CD14-positive monocyte (primary cell): ENCODE measurements around the gene TREM1. TPM values are rescaled to one million over a fixed set of nuclear protein-coding genes. Genes with fewer than 3 reads are reported as not detected.

Source experiments
- DNase-seq, 3 donors: peaks; one replicate each; pipeline ENCODE4 v3.0.0-alpha.2; 2011 to 2022
- H2AFZ ChIP-seq: 2 replicates; pipeline ENCODE4 v1.6.0; 2012; ENCODE audit warnings: mild to moderate bottlenecking, low read depth, low read length, inconsistent platforms; ENCODE audit not compliant: insufficient read depth, poor library complexity, severe bottlenecking
- H3K27ac ChIP-seq, 2 donors: 1 replicate in 1 of 2; 2 replicates in 1 of 2; pipeline ENCODE4 v1.5.1; 2012 to 2013; ENCODE audit warnings: low read length in 2 of 2, control low read depth in 1 of 2, inconsistent platforms in 1 of 2, low read depth in 1 of 2, mild to moderate bottlenecking in 1 of 2
- H3K27me3 ChIP-seq, 2 donors: one replicate each; pipeline versions ENCODE4 v1.6.0 to v1.6.1; 2011 to 2013; ENCODE audit warnings: low read length in 2 of 2; ENCODE audit not compliant: control insufficient read depth in 2 of 2, insufficient read depth in 2 of 2
- H3K36me3 ChIP-seq, 2 donors: replicated peaks in 1 of 2; 1 replicate in 1 of 2; 2 replicates in 1 of 2; pipeline versions ENCODE4 v1.5.1 to v1.6.1; 2012 to 2013; ENCODE audit warnings: low read length in 2 of 2, control low read depth in 1 of 2, inconsistent platforms in 1 of 2, mild to moderate bottlenecking in 1 of 2; ENCODE audit not compliant: insufficient read depth in 2 of 2, control insufficient read depth in 1 of 2
- H3K4me1 ChIP-seq, 2 donors: 1 replicate in 1 of 2; 2 replicates in 1 of 2; pipeline versions ENCODE4 v1.5.1 to v1.6.1; 2012 to 2013; ENCODE audit warnings: low read length in 2 of 2, control low read depth in 1 of 2, inconsistent platforms in 1 of 2, mild to moderate bottlenecking in 1 of 2, moderate library complexity in 1 of 2; ENCODE audit not compliant: insufficient read depth in 2 of 2, control insufficient read depth in 1 of 2
- H3K4me2 ChIP-seq: replicated peaks from 2 replicates; pipeline ENCODE3; 2012; ENCODE audit warnings: low read length, moderate library complexity, mild to moderate bottlenecking; ENCODE audit not compliant: poor library complexity, severe bottlenecking; ENCODE audit errors: extremely low read depth
- H3K4me3 ChIP-seq, 3 experiments: fragments of 200-600 bp in 1 of 3; sonication (generic) in 1 of 3; replicated peaks in 1 of 3; 1 replicate in 2 of 3; 2 replicates in 1 of 3; pipeline ENCODE4 v1.5.1; 2011 to 2013; ENCODE audit warnings: low read length in 3 of 3, mild to moderate bottlenecking in 3 of 3, control low read depth in 2 of 3, low read depth in 2 of 3, inconsistent platforms in 1 of 3, moderate library complexity in 1 of 3
- H3K79me2 ChIP-seq: 2 replicates; pipeline ENCODE4 v1.6.0; 2012; ENCODE audit warnings: mild to moderate bottlenecking, control low read depth, inconsistent platforms, low read length, moderate library complexity; ENCODE audit not compliant: insufficient read depth
- H3K9ac ChIP-seq: 2 replicates; pipeline ENCODE4 v1.6.0; 2017; ENCODE audit warnings: low read length, mild to moderate bottlenecking; ENCODE audit not compliant: insufficient read depth, poor library complexity, severe bottlenecking
- H3K9me3 ChIP-seq, 2 donors: replicated peaks in 1 of 2; 1 replicate in 1 of 2; 2 replicates in 1 of 2; pipeline versions ENCODE4 v1.5.1 to v1.6.1; 2012 to 2013; ENCODE audit warnings: low read length in 2 of 2, control low read depth in 1 of 2; ENCODE audit not compliant: control insufficient read depth in 1 of 2, insufficient read depth in 1 of 2
- H4K20me1 ChIP-seq: 2 replicates; pipeline ENCODE4 v1.6.0; 2012; ENCODE audit warnings: mild to moderate bottlenecking, low read length, control low read depth, moderate library complexity; ENCODE audit not compliant: insufficient read depth
- H3K27ac Mint-ChIP-seq, 7 donors: one replicate each; pipeline ENCODE4 v1.8.0; 2020; ENCODE audit warnings: mild to moderate bottlenecking in 7 of 7, mixed read lengths in 7 of 7, moderate library complexity in 6 of 7, inconsistent platforms in 2 of 7
- H3K27me3 Mint-ChIP-seq, 3 donors: one replicate each; pipeline ENCODE4 v1.8.0; 2021 to 2022; ENCODE audit warnings: low read depth in 3 of 3, mild to moderate bottlenecking in 3 of 3, mixed read lengths in 3 of 3, moderate library complexity in 3 of 3, inconsistent platforms in 1 of 3
- H3K36me3 Mint-ChIP-seq, 2 donors: one replicate each; pipeline ENCODE4 v1.8.0; 2020; ENCODE audit warnings: mixed read lengths in 2 of 2, inconsistent platforms in 1 of 2, mild to moderate bottlenecking in 1 of 2
- H3K4me1 Mint-ChIP-seq: one replicate; pipeline ENCODE4 v1.8.0; 2020; ENCODE audit warnings: mild to moderate bottlenecking, mixed read lengths
- H3K4me3 Mint-ChIP-seq, 2 donors: one replicate each; pipeline ENCODE4 v1.8.0; 2020; ENCODE audit warnings: mild to moderate bottlenecking in 2 of 2, mixed read lengths in 2 of 2, moderate library complexity in 1 of 2
- H3K9me3 Mint-ChIP-seq, 7 donors: one replicate each; pipeline ENCODE4 v1.8.0; 2020 to 2022; ENCODE audit warnings: mixed read lengths in 7 of 7, mild to moderate bottlenecking in 6 of 7, moderate library complexity in 6 of 7, inconsistent platforms in 2 of 7
- WGBS: methylation state at CpG from one replicate; pipeline ENCODE4 v1.1.5; 2013; ENCODE audit warnings: missing lambda C conversion rate; ENCODE audit not compliant: insufficient coverage; 5-methylcytosine and 5-hydroxymethylcytosine counted together
- intact Hi-C, 2 donors: fragments of 100-400 bp; cut with micrococcal nuclease; formaldehyde crosslinking; loops; one replicate each; pipeline versions ENCODE4 v1.15.0 to v1.15.1; 2023
- polyA plus RNA-seq, 3 donors: library from polyadenylated mRNA; depleted of rRNA in 1 of 3; unstranded in 2 of 3; stranded (reverse) in 1 of 3; fragments of 300-500 nt in 2 of 3; fragments of >200 nt in 1 of 3; fragmentation: Illumina TruSeq in 2 of 3; gene quantifications; 1 replicate in 2 of 3; 2 replicates in 1 of 3; pipeline ENCODE4 v1.2.3, GENCODE V29; 2012 to 2021
- TF ChIP-seq, protein P1 (sequence below): fragments of 200-600 bp; IDR thresholded peaks from one replicate; pipeline ENCODE4 v1.8.0; 2022; ENCODE audit warnings: antibody characterized with exemption, mild to moderate bottlenecking

TREM1 gene
- polyA plus RNA-seq, 3 donors, result 175 to 303 (median 240) TPM

DNA sequence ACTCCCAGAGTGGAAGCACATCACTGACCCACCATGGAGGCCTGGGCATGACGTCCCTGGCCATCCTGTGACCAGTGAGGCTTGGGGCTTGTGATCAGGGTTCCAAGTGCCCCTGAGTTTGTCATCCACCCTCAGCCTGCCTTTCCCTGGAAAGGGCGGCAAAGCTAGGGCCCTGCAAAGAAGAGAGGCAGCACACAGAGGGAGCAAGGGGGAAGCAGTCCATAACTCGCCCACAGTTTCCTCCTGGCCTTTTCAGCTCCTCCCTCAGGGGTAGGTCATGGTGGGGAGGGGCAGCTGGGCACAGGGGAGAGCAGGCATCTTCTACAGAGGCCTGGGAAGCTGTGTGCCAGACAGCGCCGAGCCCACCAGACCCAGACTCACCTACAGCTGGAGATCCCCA lies 48.8 kb upstream of the TREM1 start, which contains the start of gene NCR2:
NCR2 (plus strand) TSS at position 313 of the 400 bp plus-strand sequence. CDS start 269 bp downstream, outside the sequence.
- H3K4me1 ChIP-seq, result no peaks in the 10 kb centered on the region
- DNase-seq, result no peak
- no peaks in the 10 kb centered on the region for H3K9me3 ChIP-seq
- H3K27ac Mint-ChIP-seq, result no peak within 1 kb of the TSS
- peaks cover 8% of the 10 kb centered on the region for H3K4me1 Mint-ChIP-seq
- H4K20me1 ChIP-seq, result no peaks in the 10 kb centered on the region
- H3K36me3 ChIP-seq, result no peaks in the 10 kb centered on the region
- peaks cover 0 to 2% (median 0%) of the 10 kb centered on the region in 7 donors for H3K9me3 Mint-ChIP-seq
- WGBS, result 86% methylated on average over 3 of the region's 5 CpGs
- no peaks in the 10 kb centered on the region for H3K36me3 Mint-ChIP-seq
- H3K4me3 ChIP-seq, result no peak within 1 kb of the TSS
- no peak within 1 kb of the TSS for H3K9ac ChIP-seq
- intact Hi-C loops, result no loop called here
- H3K27me3 ChIP-seq, result no peaks in the 10 kb centered on the region
- H3K4me3 Mint-ChIP-seq, result no peak within 1 kb of the TSS
- peaks cover 9 to 18% (median 14%) of the 10 kb centered on the region in 3 donors for H3K27me3 Mint-ChIP-seq
- TF ChIP-seq, protein P1, sequence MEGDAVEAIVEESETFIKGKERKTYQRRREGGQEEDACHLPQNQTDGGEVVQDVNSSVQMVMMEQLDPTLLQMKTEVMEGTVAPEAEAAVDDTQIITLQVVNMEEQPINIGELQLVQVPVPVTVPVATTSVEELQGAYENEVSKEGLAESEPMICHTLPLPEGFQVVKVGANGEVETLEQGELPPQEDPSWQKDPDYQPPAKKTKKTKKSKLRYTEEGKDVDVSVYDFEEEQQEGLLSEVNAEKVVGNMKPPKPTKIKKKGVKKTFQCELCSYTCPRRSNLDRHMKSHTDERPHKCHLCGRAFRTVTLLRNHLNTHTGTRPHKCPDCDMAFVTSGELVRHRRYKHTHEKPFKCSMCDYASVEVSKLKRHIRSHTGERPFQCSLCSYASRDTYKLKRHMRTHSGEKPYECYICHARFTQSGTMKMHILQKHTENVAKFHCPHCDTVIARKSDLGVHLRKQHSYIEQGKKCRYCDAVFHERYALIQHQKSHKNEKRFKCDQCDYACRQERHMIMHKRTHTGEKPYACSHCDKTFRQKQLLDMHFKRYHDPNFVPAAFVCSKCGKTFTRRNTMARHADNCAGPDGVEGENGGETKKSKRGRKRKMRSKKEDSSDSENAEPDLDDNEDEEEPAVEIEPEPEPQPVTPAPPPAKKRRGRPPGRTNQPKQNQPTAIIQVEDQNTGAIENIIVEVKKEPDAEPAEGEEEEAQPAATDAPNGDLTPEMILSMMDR, result no peak
- no peak within 1 kb of the TSS for H2AFZ ChIP-seq
- no peak within 1 kb of the TSS for H3K27ac ChIP-seq
- H3K79me2 ChIP-seq, result no peaks in the 10 kb centered on the region
- no peak within 1 kb of the TSS for H3K4me2 ChIP-seq

- peaks cover 9 to 20% (median 14%) of the 10 kb centered on the region in 3 donors for H3K27me3 Mint-ChIP-seq
- H3K27me3 ChIP-seq, result no peaks in the 10 kb centered on the region
- H3K4me2 ChIP-seq, result no peak overlapping the region
- H3K4me3 Mint-ChIP-seq, result no peak overlapping the region
- no peaks in the 10 kb centered on the region for H3K4me1 ChIP-seq
- 54% methylated on average over 7 of the region's 11 CpGs for WGBS
- H3K9ac ChIP-seq, result no peak overlapping the region
- no peak overlapping the region for H2AFZ ChIP-seq
- no peak overlapping the region for H3K4me3 ChIP-seq
- intact Hi-C loops, result no loop called here
- no peak overlapping the region for H3K27ac ChIP-seq
- no peaks in the 10 kb centered on the region for H3K36me3 ChIP-seq
- no peaks in the 10 kb centered on the region for H3K9me3 Mint-ChIP-seq
- H4K20me1 ChIP-seq, result no peaks in the 10 kb centered on the region
- DNase-seq, result no peak
- TF ChIP-seq, protein P1, result no peak
- peak overlapping the region in 1 of 7 donors; percentile 55 for H3K27ac Mint-ChIP-seq
- H3K36me3 Mint-ChIP-seq, result no peaks in the 10 kb centered on the region
- H3K4me1 Mint-ChIP-seq, result peaks cover 8% of the 10 kb centered on the region
- no peaks in the 10 kb centered on the region for H3K79me2 ChIP-seq
- no peaks in the 10 kb centered on the region for H3K9me3 ChIP-seq
Measured at GRCh38 chr6:41334482-41335040, 48.1 kb upstream of the TREM1 start.
